Ovary (tissue), 3 donors: ENCODE data around the gene PKN1.

Experiments used
- EP300 ChIP-seq: sonication (generic); formaldehyde crosslinking; IDR thresholded peaks from one replicate; pipeline ENCODE4 v1.6.1; 2017; ENCODE audit warnings: antibody characterized with exemption
- POLR2A ChIP-seq: fragments of 450-650 bp; IDR thresholded peaks from one replicate; pipeline ENCODE4 v1.6.1; 2017; ENCODE audit warnings: antibody characterized with exemption, mild to moderate bottlenecking, moderate library complexity
- TF ChIP-seq, protein P1 (sequence below), 3 donors: fragments of 450-650 bp in 2 of 3; fragments of 200-600 bp in 1 of 3; IDR thresholded peaks; one replicate each; pipeline versions ENCODE4 v1.5.1 to v1.8.0; 2016 to 2022; ENCODE audit warnings: antibody characterized with exemption in 3 of 3, mild to moderate bottlenecking in 1 of 3
- donor health status: DM: no; HTN: no; CAD: no.

DNA sequence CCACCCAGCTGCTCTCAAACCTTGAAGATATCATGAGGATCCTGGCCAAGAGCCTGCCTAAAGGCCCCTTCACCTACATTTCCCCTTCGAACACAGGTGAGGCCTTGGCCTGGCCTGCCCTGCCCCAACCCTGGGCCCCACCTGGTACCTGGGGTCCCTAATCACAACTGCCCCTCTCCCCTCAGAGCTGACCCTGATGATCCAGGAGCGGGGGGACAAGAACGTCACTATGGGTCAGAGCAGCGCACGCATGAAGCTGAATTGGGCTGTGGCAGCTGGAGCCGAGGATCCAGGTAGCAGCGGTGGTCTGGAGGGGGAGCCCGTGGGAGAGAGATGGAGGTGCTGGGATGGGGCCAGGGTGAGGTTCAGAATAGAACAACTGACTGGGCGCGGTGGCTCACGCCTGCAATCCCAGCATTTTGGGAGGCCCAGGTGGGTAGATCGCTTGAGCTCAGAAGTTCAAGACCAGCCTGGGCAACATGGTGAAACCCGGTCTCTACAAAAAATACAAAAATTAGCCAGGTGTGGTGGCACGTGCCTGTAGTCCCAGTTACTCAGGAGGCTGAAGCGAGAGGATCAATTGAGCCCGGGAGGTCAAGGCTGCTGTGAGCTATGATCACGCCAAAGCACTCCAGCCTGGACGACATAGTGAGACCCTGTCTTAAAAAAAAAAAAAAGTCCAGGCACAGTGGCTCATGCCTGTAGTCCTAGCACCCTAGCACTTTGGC, 31.5 kb upstream of the PKN1 start:
- TF ChIP-seq, protein P1, sequence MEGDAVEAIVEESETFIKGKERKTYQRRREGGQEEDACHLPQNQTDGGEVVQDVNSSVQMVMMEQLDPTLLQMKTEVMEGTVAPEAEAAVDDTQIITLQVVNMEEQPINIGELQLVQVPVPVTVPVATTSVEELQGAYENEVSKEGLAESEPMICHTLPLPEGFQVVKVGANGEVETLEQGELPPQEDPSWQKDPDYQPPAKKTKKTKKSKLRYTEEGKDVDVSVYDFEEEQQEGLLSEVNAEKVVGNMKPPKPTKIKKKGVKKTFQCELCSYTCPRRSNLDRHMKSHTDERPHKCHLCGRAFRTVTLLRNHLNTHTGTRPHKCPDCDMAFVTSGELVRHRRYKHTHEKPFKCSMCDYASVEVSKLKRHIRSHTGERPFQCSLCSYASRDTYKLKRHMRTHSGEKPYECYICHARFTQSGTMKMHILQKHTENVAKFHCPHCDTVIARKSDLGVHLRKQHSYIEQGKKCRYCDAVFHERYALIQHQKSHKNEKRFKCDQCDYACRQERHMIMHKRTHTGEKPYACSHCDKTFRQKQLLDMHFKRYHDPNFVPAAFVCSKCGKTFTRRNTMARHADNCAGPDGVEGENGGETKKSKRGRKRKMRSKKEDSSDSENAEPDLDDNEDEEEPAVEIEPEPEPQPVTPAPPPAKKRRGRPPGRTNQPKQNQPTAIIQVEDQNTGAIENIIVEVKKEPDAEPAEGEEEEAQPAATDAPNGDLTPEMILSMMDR (IDR thresholded peaks at IDR 0.05), result no peak
- TF ChIP-seq POLR2A, result no peak
- no peak for TF ChIP-seq EP300
